GM21423 (cell line): ENCODE results near the gene SRSF2.
A peak's percentile ranks its signal among the peaks of the same experiment; 100 is the strongest.
"Not testable (repeated sequence)": the region's sequence is repeated elsewhere in the genome, so short reads cannot be mapped to it uniquely, and the experiment has no call there.

Source experiments
- ATAC-seq: cut with Tn5 transposase; IDR thresholded peaks from one replicate; pipeline ENCODE4 v1.9.1; 2021; ENCODE audit warnings: mild to moderate bottlenecking, moderate library complexity; ENCODE audit not compliant: unreplicated experiment

SRSF2 gene

DNA sequence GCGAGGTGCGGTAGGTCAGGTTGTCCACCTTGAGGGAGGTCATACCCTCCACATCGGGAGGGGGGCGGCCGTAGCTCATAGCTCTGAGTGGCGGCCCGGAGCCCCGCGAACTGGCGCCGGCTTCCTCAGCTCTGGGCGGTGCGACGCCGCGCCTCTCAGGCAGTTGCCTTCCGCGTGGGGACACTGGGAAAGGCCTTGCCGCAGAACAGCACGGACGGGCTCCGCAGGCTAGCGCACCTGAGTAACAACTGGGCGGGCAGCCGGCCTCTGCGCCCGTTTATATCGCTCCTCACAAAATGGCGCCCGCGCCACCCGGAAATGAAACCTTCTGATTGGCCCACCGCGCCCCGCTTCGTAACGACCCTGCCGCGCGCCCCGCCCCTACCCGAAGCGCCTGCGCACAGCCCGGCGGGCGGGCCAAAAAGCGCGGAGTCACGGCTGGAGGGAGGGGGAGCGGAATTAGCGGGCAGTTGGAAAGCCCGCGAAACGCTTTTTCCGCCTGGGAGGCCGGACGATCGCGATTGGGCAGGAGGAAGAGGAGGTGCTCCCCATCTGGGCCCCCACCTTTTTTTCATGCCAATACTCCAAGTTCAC, at the start of gene SRSF2:
SRSF2 (minus strand) TSS at position 250 of the 594 bp plus-strand sequence; CDS start at position 79, 171 bp downstream.
- ATAC-seq = peak; percentile 68

- ATAC-seq = no peak
Observed at GRCh38 chr17:76784926-76785325, 47.8 kb upstream of the SRSF2 start.

GRCh38 chr17:76783146-76783545, 46.0 kb upstream of the SRSF2 start:
- ATAC-seq = no peak

- ATAC-seq = no peak
Observed at GRCh38 chr17:76781056-76781982, 44.2 kb upstream of the SRSF2 start.

GRCh38 chr17:76775021-76775600, 38.0 kb upstream of the SRSF2 start:
- no peak for ATAC-seq

GRCh38 chr17:76772842-76773525, 35.9 kb upstream of the SRSF2 start:
- no peak for ATAC-seq

- ATAC-seq = no peak
Observed at GRCh38 chr17:76758570-76758969, 21.4 kb upstream of the SRSF2 start.

DNA sequence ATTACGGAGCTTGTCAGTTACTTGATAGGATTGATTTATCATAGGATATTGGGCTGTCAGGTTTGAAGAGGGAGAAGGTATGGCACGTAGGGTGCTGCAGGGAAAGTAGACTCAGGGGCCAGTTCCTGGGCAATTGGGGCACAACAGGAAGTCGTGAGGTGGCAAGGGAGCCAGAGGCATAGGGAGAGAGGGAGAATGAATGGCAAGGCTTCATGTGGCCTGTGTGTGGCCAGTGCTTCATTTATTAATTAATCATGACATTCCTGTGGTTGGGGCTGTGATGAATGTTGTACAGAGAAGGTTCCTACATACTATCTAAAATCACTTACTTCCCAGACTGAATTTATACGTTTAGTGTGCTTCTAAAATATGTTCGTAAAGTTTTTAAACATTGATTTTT, 20.1 kb upstream of the SRSF2 start:
- ATAC-seq = no peak

- ATAC-seq = no peak
Observed at GRCh38 chr17:76755285-76755684, 18.2 kb upstream of the SRSF2 start.

GRCh38 chr17:76753061-76753961, 16.2 kb upstream of the SRSF2 start:
- no peak for ATAC-seq

DNA sequence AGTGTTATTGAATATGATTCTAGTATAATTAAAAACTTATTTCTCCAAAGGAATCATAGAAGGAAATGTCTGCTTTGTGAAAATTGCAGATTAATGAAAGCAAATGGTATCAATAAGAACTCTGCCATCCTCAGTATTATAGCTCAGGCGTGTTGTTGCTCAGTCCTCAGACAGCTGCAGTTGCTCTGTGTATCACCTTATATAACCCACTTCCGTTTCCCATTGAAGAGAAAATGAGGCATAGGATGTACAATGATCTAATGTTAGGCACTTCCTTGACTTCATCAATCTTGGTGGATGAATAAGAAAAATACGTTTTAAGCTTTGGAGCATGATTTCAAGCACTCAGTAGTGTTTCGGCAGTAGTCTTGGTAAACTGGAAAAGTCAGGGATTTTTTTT, 14.9 kb upstream of the SRSF2 start:
- ATAC-seq = no peak

- ATAC-seq = no peak
Observed at GRCh38 chr17:76751416-76751993, 14.4 kb upstream of the SRSF2 start.

DNA sequence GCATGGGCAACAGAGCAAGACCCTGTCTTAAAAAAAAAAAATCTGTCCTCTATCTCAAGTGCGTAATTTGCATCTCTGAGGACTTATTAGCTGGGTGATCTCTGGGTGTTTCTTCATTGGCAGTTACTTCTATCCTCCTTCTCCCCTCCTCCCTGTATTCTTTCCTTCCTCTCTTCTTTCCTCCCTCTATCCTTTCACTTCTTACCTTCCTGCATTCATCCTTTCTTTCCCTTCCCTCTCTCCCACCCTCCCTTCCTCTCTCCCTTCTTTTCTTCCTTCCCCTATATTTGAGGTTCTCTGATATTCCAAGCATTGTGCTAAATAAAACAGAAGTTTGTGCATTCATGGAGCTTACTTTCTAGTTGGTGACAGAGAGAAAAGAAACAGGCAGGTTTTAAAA, 11.5 kb upstream of the SRSF2 start:
- ATAC-seq = no peak

DNA sequence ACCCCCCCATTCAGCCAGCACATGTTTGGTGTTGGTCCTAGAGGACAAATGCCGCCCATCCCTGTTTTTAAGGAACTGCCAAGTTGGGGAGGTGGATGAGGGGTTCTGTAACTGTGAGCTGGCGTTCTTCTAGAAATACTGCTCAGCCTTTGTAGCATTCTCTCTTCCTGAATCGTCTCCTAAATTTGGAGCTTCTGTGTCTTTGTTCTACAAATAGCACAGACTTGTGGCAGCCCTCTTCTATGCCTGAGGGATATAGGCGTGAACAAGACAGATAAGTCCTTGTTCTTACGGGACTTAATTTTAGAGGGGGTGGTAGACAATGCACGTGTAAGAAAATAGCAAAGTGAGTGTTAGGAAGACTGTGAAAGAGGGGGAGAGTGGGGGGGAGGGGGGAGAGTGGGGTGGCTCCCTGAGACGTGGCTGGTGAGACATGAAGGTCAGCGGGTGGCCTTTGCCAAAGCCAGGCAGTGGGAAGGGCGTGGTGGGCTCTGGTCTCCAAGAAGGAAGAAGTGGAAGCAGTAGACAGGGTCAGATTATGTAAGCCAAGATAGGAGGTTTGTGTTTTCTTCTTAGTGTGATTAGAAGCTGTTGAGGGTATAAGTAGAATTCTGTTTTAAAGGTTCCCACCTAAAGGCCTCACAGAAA, 10.7 kb upstream of the SRSF2 start:
- ATAC-seq = no peak

DNA sequence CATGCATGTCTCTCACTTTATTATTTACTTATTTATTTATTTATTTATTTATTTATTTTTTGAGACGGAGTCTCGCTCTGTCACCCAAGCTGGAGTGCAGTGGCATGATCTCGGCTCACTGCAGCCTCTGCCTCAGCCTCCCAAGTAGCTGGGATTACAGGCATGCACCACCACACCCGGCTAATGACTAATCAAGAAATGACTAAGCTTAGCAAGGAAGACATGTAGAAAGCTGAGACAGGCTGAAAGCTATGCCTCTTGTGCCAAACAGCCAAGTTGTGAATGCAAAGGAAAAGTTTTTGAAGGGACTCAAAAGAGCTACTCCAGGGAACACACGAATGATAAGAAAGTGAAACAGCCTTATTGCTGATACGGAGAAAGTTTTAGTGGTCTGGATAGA, 8.7 kb upstream of the SRSF2 start:
- ATAC-seq = not testable (repeated sequence)

- ATAC-seq = no peak
Observed at GRCh38 chr17:76744747-76745146, 7.6 kb upstream of the SRSF2 start.

DNA sequence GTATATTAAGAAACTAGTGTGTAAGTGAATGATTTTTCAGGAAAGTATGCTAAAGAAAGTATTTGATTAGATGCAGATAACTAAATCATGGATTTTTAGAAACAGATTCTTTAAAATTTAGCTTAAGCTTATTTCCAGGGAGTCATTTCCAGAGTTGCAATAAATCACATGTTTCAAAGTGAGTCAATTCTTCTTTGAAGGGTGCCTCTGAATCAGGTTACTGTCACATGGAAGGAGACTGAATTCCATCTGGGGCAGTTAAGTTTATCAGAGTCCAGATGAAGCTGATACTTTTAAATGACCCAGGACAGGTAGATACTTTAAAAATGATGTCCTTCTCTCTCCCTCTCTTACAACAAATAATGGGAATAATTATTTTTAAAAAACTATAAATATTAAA, 5.8 kb upstream of the SRSF2 start:
- ATAC-seq = no peak

DNA sequence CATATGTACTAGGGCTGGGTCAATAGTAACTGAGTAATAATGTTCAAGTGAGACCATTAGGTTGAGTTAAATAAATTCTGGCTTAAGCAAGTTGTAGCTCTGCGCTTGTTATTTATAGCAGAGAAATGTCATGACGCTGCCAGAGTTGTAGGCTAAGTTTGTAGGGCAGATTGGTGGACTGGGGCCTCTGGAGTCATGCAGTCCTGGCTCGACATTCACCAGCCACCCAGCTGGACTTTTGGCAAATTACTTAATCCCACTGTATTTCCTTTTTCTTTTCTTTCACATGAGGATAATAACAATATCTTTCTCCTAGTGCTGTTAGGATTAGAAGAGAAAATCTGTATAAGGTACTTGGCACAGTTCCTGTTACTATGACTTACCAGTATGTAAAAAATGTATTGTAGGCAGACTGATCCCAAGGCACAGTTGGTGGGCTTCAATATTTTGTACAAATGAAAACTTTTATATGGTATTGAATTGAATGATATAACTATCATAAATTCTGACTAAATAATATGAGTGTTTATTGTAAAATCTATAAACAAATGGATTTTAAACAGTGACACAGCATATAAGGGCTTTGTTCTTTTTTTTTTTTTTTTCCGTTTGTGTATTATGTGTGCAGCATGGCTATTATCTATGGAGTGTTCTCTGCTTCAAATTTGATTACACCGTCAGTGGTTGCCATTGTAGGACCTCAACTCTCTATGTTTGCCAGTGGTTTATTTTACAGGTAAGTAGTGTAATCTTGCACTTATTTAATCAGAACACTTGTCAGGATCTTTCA, 3.4 kb upstream of the SRSF2 start:
- no peak for ATAC-seq
